Inflammatory macrophage treated with lipopolysaccharide for 1 hour (primary cell): ENCODE data around the gene RGS17.

Source experiments
- DNase-seq, 2 donors: peaks; one replicate each; pipeline ENCODE4 v3.0.0-alpha.2; 2020 to 2022

Gene RGS17

GRCh38 chr6:153081914-153082313 lies 49.2 kb downstream of the RGS17 start:
- DNase-seq = no peak

- DNase-seq = no peak
Measured at GRCh38 chr6:153076431-153076830, 54.7 kb downstream of the RGS17 start.

- no peak for DNase-seq
Measured at GRCh38 chr6:153074761-153075160, 56.3 kb downstream of the RGS17 start.

- DNase-seq = peak; percentile 29 to 31
Measured at GRCh38 chr6:153073841-153074240, 57.2 kb downstream of the RGS17 start.

- no peak for DNase-seq
Measured at GRCh38 chr6:153070756-153071155, 60.3 kb downstream of the RGS17 start.

GRCh38 chr6:153069897-153070296 lies 61.2 kb downstream of the RGS17 start:
- no peak for DNase-seq

GRCh38 chr6:153065222-153065621 lies 65.9 kb downstream of the RGS17 start:
- no peak for DNase-seq

GRCh38 chr6:153063936-153064335 lies 67.1 kb downstream of the RGS17 start:
- no peak for DNase-seq

GRCh38 chr6:153062516-153062915 lies 68.6 kb downstream of the RGS17 start:
- no peak for DNase-seq

GRCh38 chr6:153059757-153060156 lies 71.3 kb downstream of the RGS17 start:
- peak in 1 of 2 donors; percentile 22 for DNase-seq

- DNase-seq = no peak
Measured at GRCh38 chr6:153059311-153059710, 71.8 kb downstream of the RGS17 start.

- DNase-seq = no peak
Measured at GRCh38 chr6:153058909-153059308, 72.2 kb downstream of the RGS17 start.

- no peak for DNase-seq
Measured at GRCh38 chr6:153058291-153058690, 72.8 kb downstream of the RGS17 start.

- no peak for DNase-seq
Measured at GRCh38 chr6:153056308-153056707, 74.8 kb downstream of the RGS17 start.

GRCh38 chr6:153051801-153052200 lies 79.3 kb downstream of the RGS17 start:
- DNase-seq = no peak

- DNase-seq = no peak
Measured at GRCh38 chr6:153048631-153049030, 82.5 kb downstream of the RGS17 start.

GRCh38 chr6:153047386-153047785 lies 83.7 kb downstream of the RGS17 start:
- no peak for DNase-seq

- no peak for DNase-seq
Measured at GRCh38 chr6:153045271-153045670, 85.8 kb downstream of the RGS17 start.

GRCh38 chr6:153044295-153044694 lies 86.8 kb downstream of the RGS17 start:
- DNase-seq = no peak

GRCh38 chr6:153043719-153044118 lies 87.4 kb downstream of the RGS17 start:
- DNase-seq = no peak

- no peak for DNase-seq
Measured at GRCh38 chr6:153038378-153039057, 92.6 kb downstream of the RGS17 start.

- no peak for DNase-seq
Measured at GRCh38 chr6:153034139-153034538, 96.9 kb downstream of the RGS17 start.

GRCh38 chr6:153032255-153032882 lies 98.7 kb downstream of the RGS17 start:
- DNase-seq = peak; percentile 26 to 74

GRCh38 chr6:153031335-153031955 lies 99.6 kb downstream of the RGS17 start:
- DNase-seq = no peak
